GM19240 (cell line): ENCODE data around the gene ROCK2.
"Not testable (repeated sequence)": the region's sequence is repeated elsewhere in the genome, so short reads cannot be mapped to it uniquely, and the experiment has no call there.

ENCODE experiments used
- DNase-seq: peaks from one replicate; pipeline ENCODE4 v3.0.0; 2011; ENCODE audit warnings: low spot score; ENCODE audit not compliant: insufficient read length

Gene ROCK2

DNA sequence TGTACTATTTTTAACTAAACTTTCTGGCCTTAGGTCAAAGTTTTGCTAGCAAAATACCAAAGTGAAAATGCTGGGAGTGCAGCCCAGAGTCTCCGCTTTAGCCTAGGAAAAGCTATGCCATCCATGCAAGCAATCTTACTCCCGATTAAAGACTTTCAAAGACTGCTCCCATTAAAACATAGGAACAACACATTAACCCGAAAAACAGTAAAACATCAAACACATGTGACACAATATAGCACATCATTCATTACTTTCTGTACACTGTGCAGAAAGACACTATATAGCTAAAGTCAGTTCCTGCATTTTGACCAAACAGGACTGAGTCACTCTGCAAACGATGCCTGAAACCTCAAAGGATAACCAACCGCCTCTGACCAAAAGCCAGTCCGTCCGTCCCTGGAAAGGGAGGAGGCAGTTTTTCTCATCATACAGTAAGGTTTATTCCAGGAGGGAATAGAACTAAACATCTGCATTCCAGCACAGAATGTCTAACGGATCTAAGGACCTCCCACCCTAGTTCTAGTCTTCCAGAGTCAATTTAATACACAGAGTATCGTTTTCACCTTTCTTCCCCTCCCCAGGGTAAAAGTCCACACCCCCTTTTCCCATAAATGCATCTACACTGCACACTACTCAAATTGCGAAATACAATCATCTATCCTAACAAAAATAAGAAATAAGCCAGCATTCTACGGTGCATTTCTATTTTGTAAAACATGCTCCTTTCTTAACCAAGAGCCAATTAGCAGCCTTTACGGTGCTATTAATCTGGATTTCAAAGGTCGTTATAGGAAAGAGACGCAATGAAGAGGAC lies 1.7 kb downstream of the ROCK2 start:
- no peak for DNase-seq

- no peak for DNase-seq
Measured at GRCh38 chr2:11340717-11341116, 3.7 kb downstream of the ROCK2 start.

DNA sequence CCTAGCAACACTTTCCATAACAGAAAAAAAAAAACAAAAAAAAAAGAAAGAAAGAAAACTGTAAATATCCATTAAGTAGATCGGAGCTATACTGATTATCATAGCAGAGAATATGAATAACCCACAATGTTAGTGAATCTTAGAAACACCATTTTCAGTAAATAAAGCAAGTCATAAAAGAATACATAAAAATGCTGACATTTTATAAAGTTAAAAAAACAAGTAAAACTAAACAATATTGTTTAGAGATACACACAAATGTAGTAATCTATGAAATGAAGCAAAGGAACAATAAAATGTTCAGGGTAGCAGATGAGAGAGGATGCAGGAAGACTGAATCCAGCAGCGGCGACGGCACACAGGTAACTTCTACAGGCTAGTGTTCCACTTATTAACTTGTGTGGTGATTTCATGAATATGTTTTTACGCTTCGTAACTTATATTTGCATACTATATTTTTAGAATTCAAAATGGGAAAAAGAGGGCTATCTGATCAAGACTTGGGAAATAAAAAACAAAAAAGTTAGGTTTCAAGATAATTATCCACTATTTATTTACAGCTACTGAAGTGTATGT lies 4.8 kb downstream of the ROCK2 start:
- DNase-seq = no peak

DNA sequence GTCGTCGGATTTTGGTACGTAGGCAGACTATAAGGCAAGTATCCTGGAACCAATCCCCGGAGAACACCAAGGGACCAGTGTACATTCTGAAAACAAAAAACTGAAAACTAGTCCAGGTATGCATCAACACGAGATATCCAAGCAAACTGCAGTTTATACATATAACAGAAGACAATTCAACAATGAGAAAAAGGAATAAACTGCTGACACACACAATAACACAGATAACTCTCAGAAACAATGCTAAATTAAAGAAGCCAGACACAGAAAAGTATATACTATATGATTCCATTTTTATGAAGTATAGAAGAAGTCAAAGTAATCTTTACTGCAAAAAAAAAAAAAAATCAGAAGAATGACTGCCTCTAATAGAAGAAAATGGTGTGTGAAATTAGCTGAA lies 5.9 kb downstream of the ROCK2 start:
- no peak for DNase-seq

GRCh38 chr2:11337909-11338308 lies 6.5 kb downstream of the ROCK2 start:
- DNase-seq = no peak

- DNase-seq = no peak
Measured at GRCh38 chr2:11336189-11336588, 8.2 kb downstream of the ROCK2 start.

GRCh38 chr2:11333427-11334183 lies 10.8 kb downstream of the ROCK2 start:
- DNase-seq = no peak

GRCh38 chr2:11332596-11332995 lies 11.8 kb downstream of the ROCK2 start:
- no peak for DNase-seq

DNA sequence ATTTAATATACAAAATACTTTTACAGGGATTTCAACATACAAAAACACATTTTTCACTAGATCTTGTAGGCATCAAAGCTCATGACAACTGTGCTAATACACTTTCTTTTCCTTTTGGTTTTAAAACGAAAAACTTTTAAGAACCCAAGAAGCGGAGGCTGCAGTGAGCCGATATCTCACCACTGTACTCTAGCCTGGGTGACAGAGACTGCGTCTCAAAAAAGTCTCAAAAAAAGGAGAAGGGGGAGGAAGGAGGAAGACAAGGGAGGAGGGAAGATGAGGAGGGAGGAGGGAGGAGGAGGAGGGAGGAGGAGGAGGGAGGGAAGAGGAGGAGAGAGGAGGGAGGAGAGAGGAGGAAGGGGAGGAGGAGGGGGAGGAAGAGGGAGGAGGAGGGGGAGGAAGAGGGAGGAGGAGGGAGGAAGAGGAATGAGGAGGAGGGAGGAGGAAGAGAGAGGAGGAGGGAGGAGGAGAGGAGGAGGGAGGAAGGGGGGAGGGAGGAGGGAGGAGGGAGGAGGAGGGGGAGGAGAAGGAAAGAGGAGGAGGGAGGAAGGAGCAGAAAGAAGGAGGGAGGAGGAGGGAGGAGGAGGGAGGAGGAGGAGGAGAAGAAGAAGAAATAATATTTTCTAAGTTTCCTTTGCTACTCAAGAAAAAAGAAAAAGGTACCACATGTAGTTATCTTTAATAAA lies 13.8 kb downstream of the ROCK2 start:
- DNase-seq = no peak

GRCh38 chr2:11329776-11330175 lies 14.7 kb downstream of the ROCK2 start:
- DNase-seq = no peak

GRCh38 chr2:11328522-11328921 lies 15.9 kb downstream of the ROCK2 start:
- not testable (repeated sequence) for DNase-seq

DNA sequence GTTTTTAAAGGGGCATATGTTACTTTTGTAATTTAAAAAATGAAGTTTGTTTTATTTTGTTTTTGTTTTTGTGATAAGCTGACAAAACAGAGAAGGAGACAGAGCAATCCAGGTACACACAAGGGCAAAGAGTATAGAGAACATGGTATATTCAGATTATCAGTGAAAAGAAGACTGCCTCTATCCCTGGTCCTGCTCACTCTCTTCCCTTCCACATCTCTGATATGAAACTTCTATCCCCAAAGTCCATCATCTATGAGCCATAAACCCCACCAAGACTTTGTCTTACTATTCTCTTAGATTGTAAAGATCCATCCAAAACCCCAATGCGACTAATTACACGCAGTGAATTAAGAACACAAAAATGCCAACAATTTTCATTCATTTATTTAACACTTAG lies 16.6 kb downstream of the ROCK2 start:
- no peak for DNase-seq

- DNase-seq = no peak
Measured at GRCh38 chr2:11326677-11327211, 17.7 kb downstream of the ROCK2 start.

DNA sequence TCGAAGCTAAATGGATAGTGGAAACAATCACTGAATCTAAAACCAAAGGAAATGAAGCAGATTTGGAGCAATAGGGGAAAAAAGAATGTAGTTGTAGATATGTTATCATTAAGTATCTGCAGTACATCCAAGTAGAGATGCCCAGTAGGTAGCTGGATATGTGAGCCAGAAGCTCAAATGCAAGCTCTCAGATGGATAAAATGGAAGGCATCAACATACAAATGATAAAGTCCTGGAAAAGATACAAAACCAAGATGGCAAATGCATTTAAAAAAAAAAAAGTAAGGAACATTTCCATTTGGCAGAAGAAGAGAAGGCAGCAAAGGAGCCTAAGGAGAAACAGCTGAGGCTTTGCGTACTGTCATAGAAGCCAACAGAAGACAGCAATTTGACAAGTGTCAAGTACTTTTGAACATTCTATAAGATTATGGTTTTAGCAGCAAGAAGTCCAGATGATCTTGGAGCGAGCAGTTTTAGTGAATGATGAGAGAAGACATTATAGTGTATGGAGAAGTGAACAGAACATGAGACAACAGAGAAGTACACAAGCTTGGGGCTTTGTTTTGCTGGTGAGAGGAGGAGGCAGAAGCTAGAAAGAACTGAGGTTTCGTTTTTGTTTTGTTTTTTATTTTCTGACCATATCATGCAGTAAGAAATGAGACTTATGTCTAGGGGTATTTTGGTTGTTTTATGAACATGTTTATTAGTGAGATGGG lies 18.3 kb downstream of the ROCK2 start:
- no peak for DNase-seq

- no peak for DNase-seq
Measured at GRCh38 chr2:11321847-11322246, 22.6 kb downstream of the ROCK2 start.

GRCh38 chr2:11320698-11321492 lies 23.5 kb downstream of the ROCK2 start:
- DNase-seq = no peak

GRCh38 chr2:11319939-11320338 lies 24.5 kb downstream of the ROCK2 start:
- DNase-seq = no peak

- DNase-seq = no peak
Measured at GRCh38 chr2:11315074-11315705, 29.2 kb downstream of the ROCK2 start.

DNA sequence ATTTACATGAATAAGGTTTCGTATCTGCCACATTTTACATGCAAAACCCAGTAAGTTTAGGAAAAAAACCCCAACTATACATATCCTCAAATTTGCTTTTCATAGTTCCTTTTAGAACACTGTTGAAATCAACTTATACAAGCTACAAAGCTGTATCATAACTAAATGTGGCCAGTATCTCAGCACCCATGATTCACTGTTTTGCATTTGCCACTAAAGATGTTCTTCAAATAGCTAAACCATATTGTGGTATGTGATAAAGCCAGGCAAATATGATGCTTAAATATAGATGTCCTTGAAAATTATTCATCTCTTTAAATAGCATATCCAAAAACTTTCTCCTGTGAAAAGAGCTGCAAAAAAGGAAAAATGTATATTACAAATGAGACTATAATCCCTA lies 29.9 kb downstream of the ROCK2 start:
- DNase-seq = no peak
